ENCODE results near the gene GINS1. TPM values are rescaled to one million over a fixed set of nuclear protein-coding genes. Genes with fewer than 3 reads are reported as not detected.

GINS1 gene
- 20.0 and 34.6 TPM in 2 replicates for total RNA-seq

DNA sequence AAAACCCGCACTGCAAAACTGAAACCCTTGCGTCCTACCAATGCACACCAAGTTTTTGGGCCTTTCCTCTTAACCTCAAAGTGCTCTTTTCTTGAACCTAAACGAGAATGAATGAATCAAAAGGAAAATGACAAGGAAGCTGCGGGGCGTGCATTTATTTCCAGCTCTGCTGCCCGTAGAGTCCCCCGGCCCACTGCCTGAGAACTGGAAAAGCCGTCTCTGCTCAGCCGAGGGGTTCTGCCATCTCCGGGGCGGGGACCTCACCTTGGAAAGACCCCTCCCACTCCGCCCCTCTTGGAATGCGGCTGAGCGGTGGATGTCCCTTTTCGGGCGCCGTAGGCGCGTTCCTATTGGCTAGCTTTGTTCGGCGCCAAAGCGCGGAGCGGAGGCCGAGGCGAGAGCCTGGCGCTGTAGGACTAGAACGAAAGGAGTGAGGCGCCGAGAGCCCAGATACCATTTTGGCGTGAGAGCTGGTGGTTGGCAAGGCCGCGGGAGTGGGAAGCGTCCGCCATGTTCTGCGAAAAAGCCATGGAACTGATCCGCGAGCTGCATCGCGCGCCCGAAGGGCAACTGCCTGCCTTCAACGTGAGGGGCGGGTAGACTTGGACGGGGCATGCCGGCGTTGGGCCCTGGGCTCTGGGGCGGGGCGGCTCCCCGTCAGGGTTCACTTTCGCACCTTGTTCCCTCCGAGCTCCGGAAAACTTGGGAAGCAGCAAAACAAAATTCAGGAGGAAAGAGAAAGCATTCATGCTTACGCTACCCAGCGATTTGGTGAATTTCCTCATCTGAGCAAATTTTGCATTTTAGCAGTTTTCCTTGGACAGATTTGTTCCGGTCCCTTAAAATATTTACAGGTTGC, at the start of gene GINS1:
Gene GINS1, plus strand, starts transcription at position 363 of the 859 bp plus-strand sequence. Its CDS starts 148 bp downstream, at position 511.
- peak; percentile 44 for DNase-seq (ENCODE audit: low read depth, low spot score)

DNA sequence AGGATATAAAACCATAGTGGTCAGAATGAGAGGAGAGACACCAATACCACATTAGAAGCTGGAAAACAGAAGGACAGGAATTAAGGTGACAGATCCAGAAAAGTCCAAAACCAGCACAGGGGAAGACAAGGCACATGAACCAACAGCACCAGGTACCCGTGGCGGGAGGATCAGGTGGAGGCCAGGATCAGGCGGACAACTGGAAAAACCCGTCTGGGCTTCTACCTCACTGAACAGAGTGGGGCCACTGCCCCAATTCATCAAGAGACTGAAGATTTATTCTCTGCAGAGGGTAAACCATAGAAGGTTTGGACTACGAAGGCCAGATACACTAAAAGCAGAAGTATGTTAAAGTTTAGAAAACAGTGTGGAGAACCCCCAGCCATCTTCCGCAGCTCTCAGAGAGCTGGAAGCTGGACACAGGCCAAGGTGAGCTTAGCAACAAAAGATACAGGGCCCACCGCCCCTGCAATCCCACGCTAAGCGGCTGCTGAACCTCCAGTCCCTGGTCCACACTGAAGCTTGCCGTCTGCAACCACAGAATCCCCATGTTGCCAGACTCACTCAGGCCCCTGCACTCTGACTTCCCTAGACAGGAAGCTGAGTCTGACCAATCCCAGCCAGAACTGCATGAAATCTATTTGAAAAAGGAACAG, 46.7 kb upstream of the GINS1 start:
- DNase-seq (ENCODE audit: low read depth, low spot score) = no peak

DNA sequence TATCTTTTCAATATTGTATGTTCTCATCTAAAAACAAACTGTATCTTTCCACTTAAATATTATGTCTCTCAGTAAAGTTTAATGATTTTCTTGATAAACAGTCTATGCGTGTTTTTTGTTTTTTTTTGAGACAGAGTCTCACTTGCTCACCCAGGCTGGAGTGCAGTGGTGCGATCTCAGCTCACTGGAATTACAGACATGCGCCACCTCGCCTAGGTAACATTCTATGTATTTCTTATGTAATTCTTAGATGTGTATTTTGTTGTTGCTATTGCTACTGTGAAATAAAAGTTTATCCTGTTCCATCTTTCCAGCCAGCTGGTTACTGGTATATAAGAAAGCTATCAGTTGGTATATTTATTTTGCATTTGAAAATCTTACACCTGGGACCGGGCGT, 46.2 kb upstream of the GINS1 start:
- DNase-seq (ENCODE audit: low read depth, low spot score) = no peak

DNA sequence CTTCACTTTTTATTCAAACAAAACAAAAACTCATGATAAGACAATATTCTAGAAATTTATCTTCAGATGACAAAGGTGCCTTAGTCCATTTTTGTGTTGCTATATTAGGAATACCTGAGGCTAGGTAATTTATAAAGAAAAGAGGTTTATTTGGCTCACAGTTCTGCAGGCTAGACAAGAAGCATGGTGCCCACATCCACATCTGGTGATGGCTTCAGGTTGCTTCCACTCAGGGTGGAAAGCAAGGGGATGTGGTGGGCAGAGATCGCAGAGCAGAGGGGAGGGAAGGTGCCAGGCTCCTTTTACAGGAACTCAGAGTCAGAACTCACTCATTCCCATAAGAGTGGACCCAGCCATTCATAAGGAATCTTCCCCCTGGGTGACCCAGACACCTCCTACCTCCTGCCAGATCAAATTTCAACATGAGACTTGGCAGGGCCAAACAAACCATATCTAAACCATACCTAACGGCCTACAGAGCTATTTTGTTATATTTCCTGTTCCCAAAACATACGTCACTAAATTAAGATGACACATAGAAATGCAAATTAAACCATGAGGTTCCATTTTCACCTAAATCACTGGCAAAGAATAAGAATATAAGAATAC, 43.2 kb upstream of the GINS1 start:
- DNase-seq (ENCODE audit: low read depth, low spot score) = no peak

- DNase-seq (ENCODE audit: low read depth, low spot score) = no peak
These were observed 42.4 kb upstream of the GINS1 start for GRCh38 chr20:25364879-25365699.

DNA sequence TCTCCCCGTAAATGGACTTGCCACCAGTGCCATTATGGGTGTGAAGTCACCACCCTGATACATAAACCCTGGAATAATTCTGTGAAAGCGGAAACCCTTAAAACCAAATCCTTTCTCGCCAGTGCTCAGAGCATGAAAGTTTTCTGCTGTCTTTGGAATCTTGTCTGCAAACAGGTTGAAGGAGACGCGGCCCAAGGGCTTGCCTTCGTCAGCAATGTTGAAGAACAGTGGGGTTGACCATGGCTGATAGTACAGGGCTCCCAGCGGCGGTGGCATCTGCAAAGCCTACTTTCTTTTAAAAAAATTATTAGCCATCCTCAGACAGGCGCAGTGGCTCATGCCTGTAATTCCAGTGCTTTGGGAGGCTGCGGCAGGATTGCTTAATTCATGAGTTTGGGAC, 38.9 kb upstream of the GINS1 start:
- no peak for DNase-seq (ENCODE audit: low read depth, low spot score)

DNA sequence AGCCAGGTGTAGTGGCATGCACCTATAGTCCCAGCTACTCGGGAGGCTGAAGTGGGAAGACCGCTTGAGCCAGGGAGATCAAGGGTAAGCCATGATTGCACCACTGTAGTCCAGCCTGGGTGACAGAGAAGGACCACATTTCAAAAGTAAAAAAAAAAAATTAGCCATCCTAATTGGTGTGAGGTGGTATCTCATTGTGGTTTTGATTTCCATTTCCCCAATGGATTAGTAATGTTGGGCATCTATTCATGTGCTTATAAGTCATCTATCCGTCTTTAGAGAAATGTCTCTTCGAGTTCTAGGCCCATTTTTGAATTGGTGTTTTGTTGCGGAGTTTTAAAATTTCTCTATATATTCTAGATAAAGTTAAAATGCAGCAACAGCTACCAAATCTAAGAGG, 38.5 kb upstream of the GINS1 start:
- DNase-seq (ENCODE audit: low read depth, low spot score) = no peak

DNA sequence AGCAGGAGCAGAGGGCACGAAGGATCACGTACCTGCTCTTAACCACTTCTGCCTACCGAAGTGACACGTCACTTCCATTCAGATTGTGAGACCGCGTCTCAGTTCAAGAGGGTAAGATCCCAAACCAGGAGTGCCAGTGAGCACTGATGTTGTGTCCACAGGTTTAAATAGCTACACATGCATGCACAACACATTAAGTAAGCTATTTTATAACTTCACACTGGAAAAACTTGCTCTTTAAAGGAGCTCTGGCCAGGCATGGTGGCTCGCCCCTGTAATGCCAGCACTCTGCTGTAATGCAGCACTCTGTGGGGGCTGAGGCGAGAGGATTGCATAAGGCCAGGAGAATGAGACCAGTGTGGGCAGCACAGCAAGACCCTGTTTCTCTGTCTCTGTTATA, 37.9 kb upstream of the GINS1 start:
- DNase-seq (ENCODE audit: low read depth, low spot score) = no peak

DNA sequence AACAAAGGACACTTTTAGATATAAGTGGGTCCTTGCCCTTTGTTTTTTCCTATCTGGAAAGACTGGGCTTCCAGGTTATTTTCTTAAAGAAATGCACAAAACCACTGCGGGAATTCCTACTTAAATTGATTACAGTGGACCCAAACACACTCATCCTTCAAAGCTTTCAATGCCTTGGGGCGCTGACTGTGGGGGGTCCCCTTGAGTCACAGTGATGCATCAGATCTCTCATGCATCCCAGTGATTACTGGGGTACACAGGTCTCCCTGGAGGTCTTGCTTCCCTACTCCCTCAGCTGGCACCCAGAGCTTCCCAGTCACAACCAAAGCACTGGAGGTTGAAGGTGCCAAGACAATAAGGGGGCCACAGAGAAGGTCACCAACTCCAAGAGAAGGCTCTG, 37.5 kb upstream of the GINS1 start:
- DNase-seq (ENCODE audit: low read depth, low spot score) = no peak

- DNase-seq (ENCODE audit: low read depth, low spot score) = no peak
These were observed 34.7 kb upstream of the GINS1 start for GRCh38 chr20:25372584-25373336.

GRCh38 chr20:25374842-25375241, 32.6 kb upstream of the GINS1 start:
- DNase-seq (ENCODE audit: low read depth, low spot score) = no peak

DNA sequence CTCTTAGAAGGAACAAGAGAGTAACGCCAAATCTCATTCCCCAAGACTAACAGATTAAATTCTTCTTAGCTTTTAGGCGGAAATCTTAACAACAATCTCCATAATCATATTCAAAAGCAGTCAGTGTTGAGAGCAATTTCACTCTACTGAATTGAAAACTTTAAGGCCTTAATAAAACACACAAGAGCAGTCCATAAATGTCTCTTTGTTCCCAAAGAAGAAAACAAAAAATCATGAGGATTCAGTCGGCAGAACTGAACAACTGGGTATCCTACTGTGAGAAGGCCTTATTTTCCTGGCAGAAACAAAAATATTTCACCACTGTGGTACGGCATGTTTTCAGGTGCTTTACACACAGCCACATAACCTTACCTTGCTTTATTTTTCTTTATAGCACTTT, 31.2 kb upstream of the GINS1 start:
- DNase-seq (ENCODE audit: low read depth, low spot score) = no peak

- DNase-seq (ENCODE audit: low read depth, low spot score) = no peak
These were observed 30.6 kb upstream of the GINS1 start for GRCh38 chr20:25376886-25377285.

- DNase-seq (ENCODE audit: low read depth, low spot score) = no peak
These were observed 29.1 kb upstream of the GINS1 start for GRCh38 chr20:25378189-25378883.

GRCh38 chr20:25378884-25379733, 28.4 kb upstream of the GINS1 start:
- DNase-seq (ENCODE audit: low read depth, low spot score) = no peak

- no peak for DNase-seq (ENCODE audit: low read depth, low spot score)
These were observed 26.4 kb upstream of the GINS1 start for GRCh38 chr20:25380945-25381614.

GRCh38 chr20:25382704-25383370, 24.6 kb upstream of the GINS1 start:
- no peak for DNase-seq (ENCODE audit: low read depth, low spot score)

GRCh38 chr20:25389401-25389857, 18.0 kb upstream of the GINS1 start:
- no peak for DNase-seq (ENCODE audit: low read depth, low spot score)
